Activated naive CD4-positive, alpha-beta T cell treated with anti-CD3 and anti-CD28 coated beads for 36 hours (primary cell): ENCODE results near the gene PEX14. TPM values are rescaled to one million over a fixed set of nuclear protein-coding genes. Genes with fewer than 3 reads are reported as not detected.

Source experiments
- CTCF ChIA-PET: fragments of 350-600 bp; sonication (Branson Sonifier 250); formaldehyde crosslinking; loops from one replicate; lab custom pipeline; 2021; ENCODE audit warnings: antibody characterized with exemption; lab: Charles Lee
- DNase-seq: peaks from one replicate; pipeline ENCODE4 v3.0.0-alpha.2; 2020
- H3K27ac Mint-ChIP-seq: one replicate; pipeline ENCODE4 v1.8.0; 2021; ENCODE audit warnings: mild to moderate bottlenecking, mixed read lengths
- H3K27me3 Mint-ChIP-seq: one replicate; pipeline ENCODE4 v1.8.0; 2021; ENCODE audit warnings: low read depth, mixed read lengths
- H3K36me3 Mint-ChIP-seq: one replicate; pipeline ENCODE4 v1.8.0; 2021; ENCODE audit warnings: low read depth, mixed read lengths
- H3K4me1 Mint-ChIP-seq: one replicate; pipeline ENCODE4 v1.8.0; 2021; ENCODE audit warnings: low read depth, mixed read lengths
- H3K4me3 Mint-ChIP-seq: one replicate; pipeline ENCODE4 v1.8.0; 2021; ENCODE audit warnings: mild to moderate bottlenecking, moderate library complexity, mixed read lengths
- H3K9me3 Mint-ChIP-seq: one replicate; pipeline ENCODE4 v1.8.0; 2021; ENCODE audit warnings: mixed read lengths
- intact Hi-C: fragments of 100-400 bp; cut with micrococcal nuclease; formaldehyde crosslinking; loops from one replicate; pipeline ENCODE4 v1.15.1; 2023
- total RNA-seq, 2 experiments: library from RNA; stranded (reverse); gene quantifications; one replicate each; pipeline ENCODE4 v1.2.3, GENCODE V29; 2021

The PEX14 gene
- total RNA-seq, 2 experiments from 2014 or later = 15.8 to 17.2 TPM

DNA sequence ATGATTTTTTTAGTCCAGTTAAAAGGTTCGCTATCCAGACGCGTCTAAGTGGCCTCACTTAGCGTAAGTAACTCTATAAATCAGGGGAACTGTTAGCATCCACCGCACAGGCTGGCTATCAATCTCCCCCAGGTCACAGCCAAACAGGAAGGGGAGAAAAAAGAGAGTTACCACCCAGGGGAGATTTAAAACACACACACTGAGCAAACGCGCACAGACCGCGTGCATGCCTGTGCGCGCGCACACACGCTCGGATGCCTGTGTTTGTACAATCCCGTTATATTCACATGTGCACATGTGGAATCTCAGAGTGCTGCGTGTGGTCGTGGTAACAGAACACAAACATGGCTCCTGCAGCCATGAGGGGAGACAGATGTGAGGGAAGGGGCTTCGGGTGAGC, 196.3 kb downstream of the PEX14 start:
- CTCF ChIA-PET = no interaction called here
- no peaks in the 10 kb centered on the region for H3K36me3 Mint-ChIP-seq
- no peaks in the 10 kb centered on the region for H3K9me3 Mint-ChIP-seq
- H3K4me1 Mint-ChIP-seq = no peaks in the 10 kb centered on the region
- intact Hi-C loops = no loop called here
- DNase-seq = no peak
- no peaks in the 10 kb centered on the region for H3K27me3 Mint-ChIP-seq
- no peak overlapping the region for H3K4me3 Mint-ChIP-seq
- H3K27ac Mint-ChIP-seq = no peak overlapping the region

DNA sequence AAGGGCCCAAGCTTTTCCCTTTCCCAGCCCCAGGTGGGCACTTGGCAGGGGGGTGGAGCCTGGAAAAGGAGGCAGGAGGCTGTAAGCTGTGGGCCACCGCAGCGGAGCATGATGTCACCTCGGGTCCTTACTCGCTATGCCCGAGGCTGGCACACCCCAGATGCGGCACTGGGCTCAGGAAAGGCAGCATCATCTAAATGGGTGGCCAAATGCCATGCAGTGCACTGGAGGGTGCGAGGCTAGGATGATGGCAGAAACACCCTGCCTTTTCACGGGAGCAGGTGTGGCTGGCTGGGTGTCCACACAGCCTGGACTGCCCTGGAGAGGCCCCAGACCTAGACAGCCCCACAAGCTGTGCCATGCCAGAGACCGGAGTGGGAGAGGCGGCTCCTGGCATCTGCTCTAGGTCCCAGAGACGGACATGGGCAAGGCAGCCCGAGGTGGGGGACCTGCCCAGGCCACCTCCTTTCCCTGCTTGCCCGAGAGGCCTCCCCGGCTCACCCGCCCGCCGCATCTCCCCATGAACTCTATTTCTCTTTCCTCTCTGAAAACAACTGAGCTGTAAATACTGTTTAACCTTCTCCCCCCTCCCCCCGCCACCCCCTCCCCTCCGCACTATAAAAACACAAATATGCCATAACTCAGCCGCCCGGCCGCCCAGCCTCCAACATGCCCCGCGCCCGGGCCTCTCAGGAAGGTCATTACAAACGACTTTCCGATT, 197.0 kb downstream of the PEX14 start:
- no peak for DNase-seq
- Mint-ChIP-seq H3K27ac (no peak overlapping the region), H3K36me3 (no peaks in the 10 kb centered on the region), H3K4me3 (no peak overlapping the region), H3K4me1 (no peaks in the 10 kb centered on the region), H3K27me3 (no peaks in the 10 kb centered on the region), H3K9me3 (no peaks in the 10 kb centered on the region)
- CTCF ChIA-PET = no interaction called here
- intact Hi-C loops = no loop called here

- Mint-ChIP-seq H3K9me3 (no peaks in the 10 kb centered on the region), H3K4me3 (no peak overlapping the region), H3K27me3 (no peaks in the 10 kb centered on the region), H3K36me3 (no peaks in the 10 kb centered on the region), H3K27ac (no peak overlapping the region), H3K4me1 (no peaks in the 10 kb centered on the region)
- CTCF ChIA-PET = no interaction called here
- no peak for DNase-seq
- intact Hi-C loops = no loop called here
Observed at GRCh38 chr1:10672343-10673050, 197.7 kb downstream of the PEX14 start.

- Mint-ChIP-seq H3K4me1 (no peaks in the 10 kb centered on the region), H3K27me3 (no peaks in the 10 kb centered on the region), H3K36me3 (no peaks in the 10 kb centered on the region), H3K9me3 (no peaks in the 10 kb centered on the region), H3K4me3 (no peak overlapping the region), H3K27ac (no peak overlapping the region)
- CTCF ChIA-PET = no interaction called here
- intact Hi-C loops = no loop called here
- DNase-seq = no peak
Observed at GRCh38 chr1:10673109-10673711, 198.5 kb downstream of the PEX14 start.

- CTCF ChIA-PET = no interaction called here
- Mint-ChIP-seq H3K9me3 (no peaks in the 10 kb centered on the region), H3K27ac (no peak overlapping the region), H3K27me3 (no peaks in the 10 kb centered on the region), H3K4me3 (no peak overlapping the region), H3K36me3 (no peaks in the 10 kb centered on the region), H3K4me1 (no peaks in the 10 kb centered on the region)
- no peak for DNase-seq
- intact Hi-C loops = no loop called here
Observed at GRCh38 chr1:10674222-10674621, 199.5 kb downstream of the PEX14 start.

DNA sequence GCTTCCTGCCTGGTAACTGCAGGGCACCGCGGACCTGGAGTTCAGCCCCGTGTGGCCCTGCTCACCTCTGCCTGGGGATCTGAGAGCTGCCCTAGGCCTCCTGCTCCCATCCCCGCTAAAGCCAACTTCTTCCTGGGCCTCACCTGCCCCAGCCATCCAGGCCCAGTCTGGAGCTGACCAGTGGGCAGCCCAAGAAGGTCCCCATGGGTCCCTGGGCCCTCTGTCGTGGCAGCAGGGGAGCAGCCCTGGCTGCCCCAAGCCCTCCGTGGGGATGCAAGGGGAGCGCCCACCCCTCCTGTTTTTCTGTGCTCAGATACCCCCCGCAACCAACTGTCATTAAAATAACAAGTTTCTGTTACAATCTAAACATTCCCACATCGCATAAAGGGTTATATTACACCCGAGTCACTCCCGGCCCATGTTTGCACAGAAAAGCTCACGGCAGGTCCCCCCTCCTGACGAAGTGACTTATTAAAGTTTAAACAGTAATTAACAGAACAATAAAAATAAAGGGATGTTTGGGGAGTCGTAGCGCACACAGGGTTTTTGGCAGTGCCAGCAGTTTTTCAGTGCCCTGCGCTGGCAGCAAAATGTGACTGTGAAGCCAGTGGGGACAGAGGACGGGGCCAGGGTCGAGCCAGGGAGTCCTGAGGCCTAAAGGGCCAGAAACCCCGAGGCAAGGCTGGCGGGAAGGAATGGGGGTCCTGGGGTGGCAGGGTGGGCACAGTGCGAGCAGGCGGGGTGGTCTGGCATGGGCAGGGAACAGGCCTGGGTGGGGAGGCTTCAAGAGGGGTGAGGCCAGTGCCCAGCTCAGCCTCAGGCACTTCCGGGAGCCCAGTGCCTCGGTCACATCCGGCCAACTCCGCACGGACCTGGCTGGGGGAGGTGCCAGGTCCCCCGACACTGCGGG, 200.2 kb downstream of the PEX14 start:
- CTCF ChIA-PET = no interaction called here
- DNase-seq = no peak
- H3K4me1 Mint-ChIP-seq = no peaks in the 10 kb centered on the region
- no peak overlapping the region for H3K4me3 Mint-ChIP-seq
- no peak overlapping the region for H3K27ac Mint-ChIP-seq
- intact Hi-C loops = no loop called here
- no peaks in the 10 kb centered on the region for H3K36me3 Mint-ChIP-seq
- H3K27me3 Mint-ChIP-seq = no peaks in the 10 kb centered on the region
- no peaks in the 10 kb centered on the region for H3K9me3 Mint-ChIP-seq

GRCh38 chr1:10675813-10676212, 201.1 kb downstream of the PEX14 start:
- intact Hi-C loops = no loop called here
- CTCF ChIA-PET = no interaction called here
- Mint-ChIP-seq H3K36me3 (no peaks in the 10 kb centered on the region), H3K4me3 (no peak overlapping the region), H3K27me3 (no peaks in the 10 kb centered on the region), H3K9me3 (no peaks in the 10 kb centered on the region), H3K4me1 (no peaks in the 10 kb centered on the region), H3K27ac (no peak overlapping the region)
- no peak for DNase-seq

DNA sequence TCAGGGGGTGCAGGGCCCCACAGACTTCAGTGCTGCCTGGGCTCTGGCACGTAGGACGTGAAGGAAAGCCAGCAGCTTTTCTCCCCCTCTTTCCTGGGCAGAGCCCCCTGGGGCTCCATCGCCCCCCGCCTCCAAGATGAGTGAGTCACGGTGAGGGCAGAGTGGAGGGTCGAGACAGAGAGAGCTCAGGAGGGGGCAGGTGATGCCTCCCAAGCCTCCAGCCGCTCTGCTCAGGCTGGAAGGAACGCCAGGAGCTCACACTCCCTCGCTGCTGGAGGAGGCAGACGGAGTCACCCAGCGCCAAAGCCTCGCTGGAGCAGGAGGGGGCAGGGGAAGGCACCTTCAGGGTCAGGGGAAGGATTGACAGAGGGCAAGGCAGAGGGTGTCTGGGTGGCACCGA, 202.2 kb downstream of the PEX14 start:
- Mint-ChIP-seq H3K36me3 (no peaks in the 10 kb centered on the region), H3K4me1 (no peaks in the 10 kb centered on the region), H3K9me3 (no peaks in the 10 kb centered on the region), H3K4me3 (no peak overlapping the region), H3K27ac (no peak overlapping the region), H3K27me3 (no peaks in the 10 kb centered on the region)
- intact Hi-C loops = no loop called here
- no peak for DNase-seq
- CTCF ChIA-PET = no interaction called here

GRCh38 chr1:10677491-10678391, 203.0 kb downstream of the PEX14 start:
- CTCF ChIA-PET = no interaction called here
- Mint-ChIP-seq H3K4me1 (no peaks in the 10 kb centered on the region), H3K27me3 (no peaks in the 10 kb centered on the region), H3K4me3 (no peak overlapping the region), H3K9me3 (no peaks in the 10 kb centered on the region), H3K27ac (no peak overlapping the region), H3K36me3 (no peaks in the 10 kb centered on the region)
- no peak for DNase-seq
- intact Hi-C loops = no loop called here

DNA sequence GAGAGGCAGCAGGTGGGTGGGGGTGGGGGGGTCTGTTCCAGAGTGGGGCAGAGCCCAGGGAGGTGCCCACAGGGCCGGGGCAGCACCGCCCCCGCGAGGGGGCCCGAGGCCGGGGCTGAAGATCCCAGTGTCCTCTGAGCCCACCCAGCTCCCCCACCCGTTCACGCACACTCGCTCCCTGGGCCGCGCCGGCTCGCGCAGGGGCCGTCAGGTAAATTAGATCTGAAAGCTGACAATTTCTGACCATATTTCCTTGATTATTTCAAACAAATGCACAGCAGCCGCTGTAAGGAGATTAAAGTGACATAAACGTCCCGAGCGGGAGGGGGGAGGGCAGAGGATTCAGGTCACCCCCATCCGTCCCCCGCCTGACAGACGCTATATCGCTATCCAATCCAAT, 203.7 kb downstream of the PEX14 start:
- no peak for DNase-seq
- Mint-ChIP-seq H3K4me1 (no peaks in the 10 kb centered on the region), H3K9me3 (no peaks in the 10 kb centered on the region), H3K27ac (no peak overlapping the region), H3K27me3 (no peaks in the 10 kb centered on the region), H3K36me3 (no peaks in the 10 kb centered on the region), H3K4me3 (no peak overlapping the region)
- CTCF ChIA-PET = interaction anchor here (1.5 kb wide), 1 partner anchor 12 kb away, joined by 4 read pairs; no protein-coding TSS in a partner anchor
- intact Hi-C loops = no loop called here

GRCh38 chr1:10678852-10679251, 204.1 kb downstream of the PEX14 start:
- Mint-ChIP-seq H3K27ac (no peak overlapping the region), H3K4me1 (no peaks in the 10 kb centered on the region), H3K4me3 (no peak overlapping the region), H3K36me3 (no peaks in the 10 kb centered on the region), H3K9me3 (no peaks in the 10 kb centered on the region), H3K27me3 (no peaks in the 10 kb centered on the region)
- DNase-seq = no peak
- intact Hi-C loops = no loop called here
- CTCF ChIA-PET = interaction anchor here (1.5 kb wide), 1 partner anchor 11 kb away, joined by 4 read pairs; no protein-coding TSS in a partner anchor
